ENCODE measurements around the gene ASIC2.

The ASIC2 gene

DNA sequence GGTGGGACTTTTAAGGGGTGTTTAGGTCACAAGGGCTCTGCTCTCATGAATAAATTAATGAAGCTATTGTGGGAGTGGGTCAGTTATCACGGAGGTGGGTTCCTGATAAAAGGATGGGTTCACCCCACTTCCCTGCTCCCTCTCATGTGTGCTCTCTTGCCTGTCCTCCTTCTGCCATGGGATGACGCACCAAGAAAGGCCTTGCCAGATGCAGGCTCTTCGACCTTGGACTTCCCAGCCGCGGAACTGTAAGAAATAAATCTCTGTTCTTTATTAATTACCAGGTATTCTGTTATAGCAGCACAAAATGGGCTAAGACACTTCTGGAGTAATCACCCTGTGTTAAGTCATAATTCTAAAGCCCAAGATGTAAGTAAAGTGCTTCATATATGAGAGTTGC, 141.5 kb downstream of the ASIC2 start:
- DNase-seq = no peak

GRCh38 chr17:33145941-33146340, 147.2 kb downstream of the ASIC2 start:
- DNase-seq = no peak

DNA sequence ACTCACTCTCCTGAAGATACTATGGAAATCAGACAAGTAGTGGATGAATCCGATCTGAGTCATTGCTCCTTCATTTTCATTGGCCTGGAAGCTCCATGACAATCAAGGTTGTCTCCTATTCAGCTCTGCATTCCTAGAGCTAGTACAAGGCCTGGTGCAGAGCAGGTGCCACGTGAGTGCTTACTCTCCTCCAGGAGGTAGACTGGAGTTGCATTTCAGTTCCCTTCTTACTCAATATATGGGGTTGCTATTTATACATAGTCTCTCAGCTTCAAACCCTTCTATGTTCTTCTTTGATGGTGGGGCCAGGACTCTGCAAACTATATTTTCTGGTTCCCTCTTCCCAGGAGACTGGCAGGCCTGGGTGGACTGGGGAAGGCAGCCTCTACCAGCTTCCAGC, 148.3 kb downstream of the ASIC2 start:
- no peak for DNase-seq

DNA sequence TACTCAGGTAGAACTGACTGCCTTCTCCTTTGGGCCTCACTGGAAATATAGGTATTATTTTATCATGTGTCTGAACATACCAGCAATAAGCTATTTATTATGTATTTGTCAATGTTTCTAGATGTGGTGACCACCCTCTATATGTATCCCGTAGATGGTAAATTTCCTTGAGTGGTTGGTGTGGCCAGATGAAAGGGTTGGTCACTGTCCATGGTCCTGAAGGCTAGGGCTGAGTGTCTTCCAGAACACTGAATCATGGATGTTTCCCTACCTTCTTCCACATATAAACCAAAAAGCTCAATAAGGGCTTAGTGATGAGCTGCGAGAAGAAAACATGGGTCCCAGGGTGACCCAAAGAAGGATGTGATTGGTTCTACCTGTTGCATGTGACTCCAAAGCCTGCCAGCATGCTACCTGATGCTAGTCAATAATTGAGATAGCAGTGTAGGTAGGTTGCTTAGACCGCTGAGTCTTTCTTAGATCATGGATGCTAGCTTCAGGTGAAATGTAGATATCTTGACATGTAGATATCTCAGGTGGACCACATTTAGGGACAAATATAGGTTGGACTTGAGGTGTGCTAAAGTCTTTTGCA, 150.3 kb downstream of the ASIC2 start:
- no peak for DNase-seq

DNA sequence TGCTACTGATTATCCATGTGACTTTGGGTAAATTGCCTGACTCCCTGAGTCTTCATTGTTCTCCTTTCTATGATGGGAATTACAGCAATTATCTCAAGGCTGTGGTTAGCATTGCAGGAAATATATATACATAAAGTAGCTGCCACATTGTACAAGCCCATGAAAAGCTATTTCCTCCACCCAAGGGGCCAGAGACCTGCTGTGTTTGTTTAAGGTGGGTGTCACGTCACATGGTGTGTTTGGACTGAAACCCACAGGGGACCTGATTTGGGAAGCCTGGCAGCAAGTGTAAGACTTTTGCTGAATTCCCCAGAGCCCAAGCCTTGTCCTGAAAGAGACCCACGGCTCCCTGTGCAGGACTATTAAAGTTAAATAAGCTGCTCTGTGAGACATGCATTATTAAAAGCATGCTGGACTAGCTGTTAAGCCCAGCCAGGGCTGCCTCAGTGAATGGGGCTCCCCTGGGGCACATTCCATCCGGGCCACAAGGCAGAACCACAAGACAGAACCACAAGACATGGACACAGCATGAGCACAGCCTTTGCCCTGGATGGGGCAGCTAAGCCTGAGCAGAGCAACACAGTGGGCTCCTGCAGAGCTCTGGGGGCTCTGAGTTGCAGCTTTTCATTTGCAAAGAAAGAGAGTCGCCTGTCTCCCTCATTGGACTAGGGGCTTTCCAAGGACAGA, 152.5 kb downstream of the ASIC2 start:
- no peak for DNase-seq

DNA sequence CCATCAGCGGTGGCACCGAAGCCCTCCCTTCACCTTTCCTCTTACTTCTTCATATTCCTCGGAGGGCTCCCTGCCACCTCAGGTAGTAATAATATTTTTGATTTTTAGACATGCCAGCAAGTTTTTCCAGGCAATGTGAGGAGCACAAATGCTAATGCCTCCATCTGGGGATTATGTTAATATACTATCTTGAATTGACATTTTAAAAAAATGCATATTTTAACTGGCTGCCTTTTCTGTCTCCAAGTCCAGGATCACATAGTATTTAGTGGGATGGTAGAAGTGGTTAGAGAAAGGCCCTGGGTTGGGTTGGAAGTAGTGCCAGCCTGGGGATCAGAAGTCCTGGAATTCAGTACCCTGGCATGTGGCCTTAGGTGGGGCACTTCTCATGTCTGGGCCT, 154.5 kb downstream of the ASIC2 start:
- DNase-seq = no peak

DNA sequence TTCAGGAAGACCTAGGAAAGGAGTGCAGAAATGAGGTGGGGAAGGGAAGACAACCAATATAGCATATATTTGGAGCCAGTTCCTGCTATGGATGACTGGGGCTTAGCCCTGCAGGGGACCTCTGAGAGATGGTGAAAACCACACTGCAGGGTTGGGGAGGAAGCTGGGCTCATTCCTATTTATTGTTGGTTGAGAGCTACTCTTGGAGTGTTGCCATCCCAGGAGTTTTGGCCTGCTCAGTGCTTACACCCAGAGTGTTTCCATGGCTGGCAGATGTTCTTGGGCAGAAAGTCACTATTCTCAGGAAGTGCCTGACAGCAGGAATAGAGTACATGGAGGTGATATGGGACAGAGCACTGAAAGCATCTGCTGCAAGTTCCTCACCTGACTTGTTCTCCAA, 155.7 kb downstream of the ASIC2 start:
- DNase-seq = no peak

DNA sequence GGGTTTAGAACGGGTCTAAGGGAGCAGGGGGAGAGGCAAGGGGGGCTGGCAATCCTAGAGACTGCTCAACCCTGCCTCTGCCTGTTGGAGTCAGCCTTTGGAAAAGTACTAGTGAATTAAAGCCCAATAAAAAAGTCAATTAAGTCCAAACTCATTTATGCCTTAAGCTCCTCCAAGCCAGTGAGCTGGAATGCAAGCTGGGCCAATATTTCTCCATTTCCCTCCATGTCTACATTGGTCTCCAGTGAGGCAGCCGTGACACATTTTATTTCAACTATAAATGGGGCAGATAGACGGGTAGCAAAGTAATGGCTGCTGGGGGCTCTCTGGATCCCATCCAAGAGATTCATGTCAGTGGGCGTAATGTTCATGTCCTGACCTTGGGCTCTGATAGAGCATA, 157.4 kb downstream of the ASIC2 start:
- no peak for DNase-seq

GRCh38 chr17:33131620-33132019, 161.5 kb downstream of the ASIC2 start:
- DNase-seq = no peak

DNA sequence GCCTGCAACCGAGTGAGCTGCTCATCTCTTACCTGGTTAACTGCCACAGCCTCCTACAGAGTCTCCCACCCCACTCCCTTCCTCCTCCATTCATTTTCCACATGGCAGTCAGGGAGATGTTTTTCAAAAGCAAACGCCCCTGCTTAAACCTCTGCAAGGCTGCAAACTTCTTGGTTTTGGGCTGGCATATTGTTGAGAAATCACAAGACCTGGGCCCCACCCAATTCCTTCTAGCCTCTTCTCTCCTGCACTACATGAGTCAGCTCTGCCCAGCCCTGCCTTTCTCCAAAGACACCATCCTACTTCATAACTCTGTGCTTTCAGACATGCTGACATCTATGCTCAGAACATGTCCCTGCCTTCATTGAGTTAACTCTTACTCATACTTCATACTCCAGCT, 165.4 kb downstream of the ASIC2 start:
- DNase-seq = no peak

DNA sequence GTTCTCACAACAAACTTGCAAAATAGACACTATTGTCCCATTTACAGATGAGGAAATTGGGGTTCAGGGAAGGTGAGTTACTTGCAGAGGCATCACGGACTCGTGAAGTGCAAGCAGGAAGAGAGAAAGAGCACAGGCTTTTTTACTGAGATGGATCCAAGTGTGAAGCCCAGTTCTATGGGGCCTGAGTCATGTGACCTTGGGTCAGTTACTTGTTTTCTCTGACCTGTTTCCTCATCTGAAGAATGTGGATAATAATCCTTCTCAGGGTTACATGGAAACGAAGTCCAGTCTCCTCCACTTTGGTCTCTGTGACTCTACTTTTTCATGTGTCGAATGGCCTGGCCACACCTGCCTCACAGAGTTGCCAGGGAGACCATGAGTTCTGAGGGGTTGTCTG, 167.0 kb downstream of the ASIC2 start:
- DNase-seq = no peak

GRCh38 chr17:33125552-33125950, 167.5 kb downstream of the ASIC2 start:
- no peak for DNase-seq

DNA sequence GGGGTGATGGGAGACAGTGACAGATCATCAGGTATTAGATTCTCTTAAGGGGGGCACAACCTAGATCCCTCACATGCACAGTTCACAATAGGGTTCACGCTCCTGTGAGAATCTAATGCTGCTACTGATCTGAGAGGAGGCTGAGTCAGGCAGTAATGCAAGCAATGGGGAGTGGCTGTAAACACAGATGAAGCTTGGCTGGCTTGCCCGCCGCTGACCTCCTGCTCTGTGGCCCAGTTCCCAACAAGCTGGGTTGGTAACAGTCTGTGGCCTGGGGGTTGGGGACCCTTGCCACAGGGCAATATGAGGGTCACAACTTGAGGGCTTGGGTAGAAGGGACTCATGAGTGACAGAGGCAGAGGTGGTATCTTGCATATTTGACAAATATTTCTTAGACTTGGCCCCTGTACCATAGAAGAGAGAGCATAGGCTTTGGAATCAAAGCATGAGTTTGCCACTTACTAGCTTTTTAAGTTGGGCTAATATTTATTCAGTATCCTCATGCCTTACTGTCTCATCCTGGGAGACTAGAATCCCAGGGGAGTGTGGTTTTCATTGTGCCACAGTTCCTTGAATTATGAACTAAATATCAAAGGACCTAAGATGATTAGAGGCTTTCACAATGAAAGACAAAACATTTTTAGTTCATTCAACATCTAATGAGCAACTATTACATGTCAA, 168.1 kb downstream of the ASIC2 start:
- no peak for DNase-seq

DNA sequence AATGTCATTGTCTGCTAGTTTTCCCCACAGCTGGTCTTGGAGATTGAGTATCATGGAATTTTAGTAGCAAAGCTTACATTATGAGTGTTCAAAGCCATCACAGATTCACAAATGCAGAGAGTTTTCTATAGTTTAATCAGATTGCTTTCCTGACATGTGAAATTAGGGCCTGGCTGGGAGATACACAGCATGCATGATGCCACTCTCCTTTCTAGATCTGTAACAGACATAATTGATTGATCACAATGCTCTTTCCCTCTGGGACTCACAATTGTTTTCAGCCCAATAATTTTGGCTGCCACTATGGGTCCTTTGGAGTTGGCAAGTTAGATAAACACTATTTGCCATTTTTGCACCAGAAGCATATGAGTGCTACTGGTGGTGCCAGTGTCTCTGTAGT, 168.9 kb downstream of the ASIC2 start:
- DNase-seq = no peak

DNA sequence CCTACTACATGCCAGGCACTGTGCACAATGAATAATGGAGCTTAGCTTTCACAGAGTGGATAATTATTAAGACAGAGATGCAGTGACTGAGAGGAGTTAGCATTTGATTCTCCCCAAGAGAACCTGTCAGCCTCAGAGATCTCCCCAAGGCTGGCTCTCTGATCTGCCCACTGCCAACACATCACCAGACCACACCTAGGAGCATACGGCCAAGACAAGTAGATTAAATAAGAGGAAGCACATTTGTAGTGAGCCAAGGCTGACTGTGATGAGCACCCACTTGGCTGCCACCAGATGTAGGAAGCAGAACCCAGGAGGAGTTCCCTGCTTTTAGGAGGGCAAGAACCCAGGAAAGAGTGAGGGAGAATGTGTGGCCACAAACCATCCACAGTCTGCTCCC, 171.3 kb downstream of the ASIC2 start:
- no peak for DNase-seq

GRCh38 chr17:33121272-33121671, 171.8 kb downstream of the ASIC2 start:
- DNase-seq = no peak

GRCh38 chr17:33120103-33120502, 173.0 kb downstream of the ASIC2 start:
- no peak for DNase-seq

- DNase-seq = no peak
Observed at GRCh38 chr17:33118391-33119075, 174.6 kb downstream of the ASIC2 start.

GRCh38 chr17:33116021-33116551, 177.0 kb downstream of the ASIC2 start:
- DNase-seq = no peak

DNA sequence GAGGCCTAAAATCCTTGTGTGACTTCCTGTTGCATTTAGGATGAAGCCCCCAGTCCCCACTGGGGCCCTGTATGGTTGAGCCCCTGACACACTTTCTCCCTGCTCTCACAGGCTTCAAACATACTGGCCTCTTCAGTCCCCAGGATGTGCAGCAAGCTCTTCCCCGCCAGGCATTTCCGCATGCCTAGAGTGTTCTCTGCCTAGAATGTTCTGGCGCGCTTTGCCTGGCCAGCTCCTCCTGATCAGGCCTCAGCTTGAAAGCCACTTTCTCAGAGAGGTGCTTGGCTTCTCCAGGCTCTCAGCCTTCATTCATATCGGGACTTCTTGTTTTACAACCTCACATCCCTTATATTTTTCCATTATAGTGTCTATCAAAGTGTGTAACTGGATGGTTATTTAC, 177.7 kb downstream of the ASIC2 start:
- DNase-seq = no peak

DNA sequence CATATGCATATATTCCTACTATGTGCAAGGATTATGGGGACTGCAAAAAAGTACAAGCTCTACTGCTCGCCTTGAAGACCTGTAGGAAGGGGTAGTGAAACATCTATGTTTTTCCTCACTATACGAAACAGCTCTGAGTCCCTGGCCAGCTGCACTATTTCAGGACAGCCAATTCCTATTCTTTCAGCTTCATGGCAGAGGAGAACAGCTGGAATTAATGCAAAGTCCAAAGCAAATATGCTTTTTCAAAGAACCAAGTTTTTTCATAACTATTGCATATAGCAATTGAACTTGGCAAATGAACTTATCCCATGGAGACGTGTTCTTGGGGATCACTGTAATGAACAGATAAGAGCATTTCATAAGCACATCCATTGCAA, 179.1 kb downstream of the ASIC2 start:
- no peak for DNase-seq

- no peak for DNase-seq
Observed at GRCh38 chr17:33113276-33113990, 179.7 kb downstream of the ASIC2 start.

DNA sequence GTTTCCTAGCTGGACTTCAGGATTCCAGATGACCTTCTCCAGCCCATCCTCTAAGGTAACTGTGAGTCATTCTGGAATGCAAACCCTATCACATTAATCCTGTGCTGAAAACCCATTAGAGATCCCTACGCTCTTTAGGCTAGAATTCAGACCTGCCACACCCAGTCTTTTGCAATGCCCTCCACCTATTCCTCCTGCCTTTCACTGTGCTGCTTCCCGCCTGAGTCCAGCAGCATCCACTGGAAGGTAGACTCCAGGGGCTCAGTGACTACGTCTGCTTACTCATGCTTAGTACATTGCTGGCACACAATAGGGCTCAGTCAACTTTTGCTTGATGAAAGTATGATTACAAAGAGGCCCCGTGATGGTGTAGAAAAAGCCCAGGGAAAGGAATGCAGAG, 180.3 kb downstream of the ASIC2 start:
- no peak for DNase-seq

All from CD4-positive, alpha-beta T cell treated with Interleukin-21 for 1 hour (primary cell).